Breast epithelium (tissue), 3 donors: Measurements from ENCODE around the gene NACC2.

Experiments
- POLR2A ChIP-seq: fragments of 450-650 bp; IDR thresholded peaks from one replicate; pipeline ENCODE4 v1.6.1; 2016; ENCODE audit warnings: antibody characterized with exemption, mild to moderate bottlenecking, moderate library complexity
- TF ChIP-seq, protein P1 (sequence below), 3 donors: fragments of 450-650 bp; IDR thresholded peaks; one replicate each; pipeline ENCODE4 v1.5.1; 2016 to 2017; ENCODE audit warnings: antibody characterized with exemption in 3 of 3, mild to moderate bottlenecking in 3 of 3, moderate library complexity in 3 of 3

DNA sequence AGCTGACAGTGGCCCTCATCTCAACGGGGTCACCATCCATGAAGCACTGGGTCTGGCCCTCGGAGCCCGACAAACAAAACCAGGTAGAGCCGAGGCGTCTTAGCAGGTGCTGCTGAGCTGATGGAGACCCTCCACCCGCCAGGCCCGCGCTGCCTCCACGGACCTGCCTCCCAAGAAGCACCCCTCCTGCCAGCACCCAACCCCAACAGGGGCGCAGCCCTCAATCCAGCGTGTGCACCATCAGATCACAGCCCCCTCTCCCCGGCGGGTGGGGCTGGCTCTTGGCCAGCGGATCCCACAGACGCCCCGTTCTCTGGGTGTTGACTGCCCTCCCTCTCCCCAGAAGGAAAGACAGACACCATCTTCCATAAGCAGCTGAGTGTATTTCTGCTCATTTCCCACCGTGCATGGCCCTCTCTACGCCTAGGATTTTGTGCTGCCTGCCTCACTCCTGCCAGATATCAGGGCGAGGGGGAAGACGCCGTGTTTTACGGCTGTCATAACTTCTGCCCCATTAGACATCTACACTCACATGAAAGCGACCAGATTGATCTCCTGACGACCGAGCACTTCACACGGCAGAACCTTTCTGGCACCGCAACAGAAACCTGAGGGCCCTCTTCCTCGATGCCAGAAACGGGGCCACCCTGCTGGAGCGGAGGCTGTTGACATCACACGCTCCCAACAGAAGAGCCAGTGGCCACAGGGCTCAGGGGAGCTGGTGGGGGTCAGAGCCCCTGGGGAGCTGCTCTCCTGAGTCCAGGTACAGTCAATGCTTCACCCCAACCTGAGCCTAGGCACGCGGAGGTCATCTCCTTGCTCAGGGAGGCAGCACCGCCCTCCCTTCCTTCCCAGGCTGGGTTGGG is 12.4 kb downstream of the NACC2 start:
- TF ChIP-seq, protein P1, sequence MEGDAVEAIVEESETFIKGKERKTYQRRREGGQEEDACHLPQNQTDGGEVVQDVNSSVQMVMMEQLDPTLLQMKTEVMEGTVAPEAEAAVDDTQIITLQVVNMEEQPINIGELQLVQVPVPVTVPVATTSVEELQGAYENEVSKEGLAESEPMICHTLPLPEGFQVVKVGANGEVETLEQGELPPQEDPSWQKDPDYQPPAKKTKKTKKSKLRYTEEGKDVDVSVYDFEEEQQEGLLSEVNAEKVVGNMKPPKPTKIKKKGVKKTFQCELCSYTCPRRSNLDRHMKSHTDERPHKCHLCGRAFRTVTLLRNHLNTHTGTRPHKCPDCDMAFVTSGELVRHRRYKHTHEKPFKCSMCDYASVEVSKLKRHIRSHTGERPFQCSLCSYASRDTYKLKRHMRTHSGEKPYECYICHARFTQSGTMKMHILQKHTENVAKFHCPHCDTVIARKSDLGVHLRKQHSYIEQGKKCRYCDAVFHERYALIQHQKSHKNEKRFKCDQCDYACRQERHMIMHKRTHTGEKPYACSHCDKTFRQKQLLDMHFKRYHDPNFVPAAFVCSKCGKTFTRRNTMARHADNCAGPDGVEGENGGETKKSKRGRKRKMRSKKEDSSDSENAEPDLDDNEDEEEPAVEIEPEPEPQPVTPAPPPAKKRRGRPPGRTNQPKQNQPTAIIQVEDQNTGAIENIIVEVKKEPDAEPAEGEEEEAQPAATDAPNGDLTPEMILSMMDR (IDR thresholded peaks at IDR 0.05) = no peak
- TF ChIP-seq POLR2A = no peak
